NT2/D1 (cell line): ENCODE results near the gene DQX1.

Experiments
- DNase-seq: peaks from one replicate; pipeline ENCODE4 v3.0.0-alpha.2; 2011; ENCODE audit warnings: low read depth, low spot score
- H3K27me3 ChIP-seq: 2 replicates; pipeline ENCODE4 v1.6.0; 2011; ENCODE audit warnings: mild to moderate bottlenecking; ENCODE audit not compliant: insufficient read length, insufficient read depth
- H3K36me3 ChIP-seq: 2 replicates; pipeline ENCODE4 v1.6.1; 2011; ENCODE audit warnings: mild to moderate bottlenecking, low read length, mixed read lengths; ENCODE audit not compliant: insufficient read depth, insufficient read length
- H3K4me1 ChIP-seq: 2 replicates; pipeline ENCODE4 v1.5.1; 2011; ENCODE audit not compliant: insufficient read depth, insufficient read length
- H3K4me3 ChIP-seq: 2 replicates; pipeline ENCODE4 v1.5.1; 2011; ENCODE audit warnings: low read depth; ENCODE audit not compliant: insufficient read length
- H3K9ac ChIP-seq: 2 replicates; pipeline ENCODE4 v1.6.0; 2011; ENCODE audit warnings: low read depth; ENCODE audit not compliant: insufficient read length
- H3K9me3 ChIP-seq: 2 replicates; pipeline ENCODE4 v1.5.1; 2011; ENCODE audit warnings: mild to moderate bottlenecking, low read length; ENCODE audit not compliant: insufficient read depth
- SUZ12 ChIP-seq: IDR thresholded peaks from 2 replicates; pipeline ENCODE4 v1.6.1; 2011; ENCODE audit not compliant: insufficient read length, insufficient read depth; ENCODE audit errors: extremely low read depth
- YY1 ChIP-seq: IDR thresholded peaks from 2 replicates; pipeline ENCODE4 v1.6.1; 2011; ENCODE audit not compliant: insufficient read length, insufficient read depth
- ZNF274 ChIP-seq: IDR thresholded peaks from 2 replicates; pipeline ENCODE4 v1.6.1; 2011; ENCODE audit warnings: mild to moderate bottlenecking, low read depth, low read length

DQX1 gene

GRCh38 chr2:74546004-74546403 is 20.0 kb upstream of the DQX1 start:
- Histone ChIP-seq H3K9ac (no peak overlapping the region), H3K36me3 (peaks cover 3% of the 10 kb centered on the region), H3K4me1 (no peaks in the 10 kb centered on the region), H3K27me3 (peaks cover 37% of the 10 kb centered on the region), H3K9me3 (no peaks in the 10 kb centered on the region), H3K4me3 (no peak overlapping the region)
- no peak for DNase-seq
- no peak for TF ChIP-seq ZNF274

GRCh38 chr2:74544634-74545033 is 18.6 kb upstream of the DQX1 start:
- TF ChIP-seq ZNF274 (no peak), SUZ12 (no peak), YY1 (no peak)
- peaks cover 25% of the 10 kb centered on the region for H3K27me3 ChIP-seq
- no peaks in the 10 kb centered on the region for H3K36me3 ChIP-seq
- H3K4me3 ChIP-seq: no peak overlapping the region
- DNase-seq: no peak
- H3K9me3 ChIP-seq: no peaks in the 10 kb centered on the region
- no peaks in the 10 kb centered on the region for H3K4me1 ChIP-seq
- H3K9ac ChIP-seq: no peak overlapping the region

- Histone ChIP-seq H3K4me1 (no peaks in the 10 kb centered on the region), H3K9me3 (no peaks in the 10 kb centered on the region), H3K9ac (no peak overlapping the region), H3K4me3 (no peak overlapping the region), H3K36me3 (no peaks in the 10 kb centered on the region), H3K27me3 (peaks cover 10% of the 10 kb centered on the region)
- DNase-seq: no peak
- TF ChIP-seq ZNF274 (no peak), YY1 (no peak), SUZ12 (no peak)
Observed at GRCh38 chr2:74542978-74543377, 16.9 kb upstream of the DQX1 start.

GRCh38 chr2:74540291-74540690 is 14.3 kb upstream of the DQX1 start:
- no peak for DNase-seq
- TF ChIP-seq YY1 (no peak), ZNF274 (no peak), SUZ12 (no peak)
- no peak overlapping the region for H3K4me3 ChIP-seq
- H3K9ac ChIP-seq: no peak overlapping the region
- no peaks in the 10 kb centered on the region for H3K36me3 ChIP-seq
- no peaks in the 10 kb centered on the region for H3K9me3 ChIP-seq
- no peaks in the 10 kb centered on the region for H3K4me1 ChIP-seq
- H3K27me3 ChIP-seq: no peaks in the 10 kb centered on the region

GRCh38 chr2:74538881-74539339 is 12.9 kb upstream of the DQX1 start:
- peaks cover 7% of the 10 kb centered on the region for H3K36me3 ChIP-seq
- DNase-seq: no peak

GRCh38 chr2:74537140-74537539 is 11.1 kb upstream of the DQX1 start:
- H3K4me1 ChIP-seq: no peaks in the 10 kb centered on the region
- H3K9ac ChIP-seq: no peak overlapping the region
- no peaks in the 10 kb centered on the region for H3K9me3 ChIP-seq
- H3K4me3 ChIP-seq: no peak overlapping the region
- DNase-seq: no peak
- H3K27me3 ChIP-seq: no peaks in the 10 kb centered on the region
- H3K36me3 ChIP-seq: peaks cover 23% of the 10 kb centered on the region
- TF ChIP-seq SUZ12: no peak
- no peak for TF ChIP-seq YY1
- no peak for TF ChIP-seq ZNF274

More at GRCh38 chr2:74538881-74539339, 12.9 kb upstream of the DQX1 start:
- Histone ChIP-seq H3K9ac (no peak overlapping the region), H3K9me3 (no peaks in the 10 kb centered on the region), H3K4me1 (no peaks in the 10 kb centered on the region), H3K4me3 (no peak overlapping the region), H3K27me3 (no peaks in the 10 kb centered on the region)
- TF ChIP-seq YY1 (no peak), SUZ12 (no peak), ZNF274 (no peak)

- Histone ChIP-seq H3K4me3 (no peak overlapping the region), H3K9ac (no peak overlapping the region), H3K4me1 (no peaks in the 10 kb centered on the region), H3K36me3 (peaks cover 28% of the 10 kb centered on the region), H3K9me3 (no peaks in the 10 kb centered on the region), H3K27me3 (no peaks in the 10 kb centered on the region)
- no peak for DNase-seq
- TF ChIP-seq ZNF274: no peak
- no peak for TF ChIP-seq SUZ12
- no peak for TF ChIP-seq YY1
Observed at GRCh38 chr2:74536166-74536950, 10.3 kb upstream of the DQX1 start.
